HFF-Myc (cell line): ENCODE data around the gene ATP2C2.

Experiments
- DNase-seq: peaks from one replicate; pipeline ENCODE4 v3.0.0-alpha.2; 2011; ENCODE audit warnings: low read depth; ENCODE audit errors: extremely low read depth
- H3K4me3 ChIP-seq: replicated peaks from 2 replicates; pipeline ENCODE4 v1.5.1; 2011; ENCODE audit warnings: low read depth, mild to moderate bottlenecking, control low read depth, low read length
- CTCF ChIP-seq: IDR thresholded peaks from 2 replicates; pipeline ENCODE4 v1.5.1; 2012; ENCODE audit warnings: mild to moderate bottlenecking, low read depth, low read length, control low read depth; ENCODE audit errors: missing control alignments

Gene ATP2C2

GRCh38 chr16:84505249-84506187 is 137.2 kb downstream of the ATP2C2 start:
- H3K4me3 ChIP-seq: peak overlapping the region; percentile 70
- DNase-seq: no peak
- TF ChIP-seq CTCF: no peak

- no peak overlapping the region for H3K4me3 ChIP-seq
- no peak for TF ChIP-seq CTCF
- DNase-seq: no peak
Measured at GRCh38 chr16:84507011-84507982, 139.0 kb downstream of the ATP2C2 start.

- DNase-seq: no peak
- H3K4me3 ChIP-seq: no peak overlapping the region
- TF ChIP-seq CTCF: no peak
Measured at GRCh38 chr16:84508502-84508901, 140.2 kb downstream of the ATP2C2 start.

GRCh38 chr16:84509032-84509950 is 141.0 kb downstream of the ATP2C2 start:
- DNase-seq: no peak
- no peak overlapping the region for H3K4me3 ChIP-seq
- TF ChIP-seq CTCF: no peak

GRCh38 chr16:84511180-84511800 is 143.0 kb downstream of the ATP2C2 start:
- H3K4me3 ChIP-seq: no peak overlapping the region
- TF ChIP-seq CTCF: peak; percentile 94
- peak; percentile 65 for DNase-seq
